ENCODE measurements around the gene PPFIBP1. TPM values are rescaled to one million over a fixed set of nuclear protein-coding genes. Genes with fewer than 3 reads are reported as not detected.

PPFIBP1 gene
- total and polyA plus RNA-seq, 7 donors, result 5.9 to 63.1 (median 28.3) TPM

DNA sequence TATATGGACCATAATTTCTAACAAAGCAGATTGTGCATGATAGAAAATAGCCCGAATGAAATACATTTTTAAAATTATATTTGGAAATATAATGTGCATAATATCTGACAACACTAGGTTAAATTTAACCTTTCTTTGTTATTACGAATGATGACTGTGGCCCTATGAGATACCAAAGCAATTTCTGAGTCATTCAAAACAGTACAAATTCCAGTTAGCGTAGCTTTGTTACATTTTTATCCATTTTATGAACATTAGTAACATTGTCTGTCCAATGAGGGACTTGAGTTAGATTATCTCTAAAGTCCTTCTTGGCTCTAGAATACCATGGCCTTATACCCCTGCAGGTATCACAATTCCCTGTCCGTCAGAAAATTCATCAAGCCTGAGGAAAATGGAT, 133.3 kb downstream of the PPFIBP1 start:
- TF ChIP-seq, protein P1, sequence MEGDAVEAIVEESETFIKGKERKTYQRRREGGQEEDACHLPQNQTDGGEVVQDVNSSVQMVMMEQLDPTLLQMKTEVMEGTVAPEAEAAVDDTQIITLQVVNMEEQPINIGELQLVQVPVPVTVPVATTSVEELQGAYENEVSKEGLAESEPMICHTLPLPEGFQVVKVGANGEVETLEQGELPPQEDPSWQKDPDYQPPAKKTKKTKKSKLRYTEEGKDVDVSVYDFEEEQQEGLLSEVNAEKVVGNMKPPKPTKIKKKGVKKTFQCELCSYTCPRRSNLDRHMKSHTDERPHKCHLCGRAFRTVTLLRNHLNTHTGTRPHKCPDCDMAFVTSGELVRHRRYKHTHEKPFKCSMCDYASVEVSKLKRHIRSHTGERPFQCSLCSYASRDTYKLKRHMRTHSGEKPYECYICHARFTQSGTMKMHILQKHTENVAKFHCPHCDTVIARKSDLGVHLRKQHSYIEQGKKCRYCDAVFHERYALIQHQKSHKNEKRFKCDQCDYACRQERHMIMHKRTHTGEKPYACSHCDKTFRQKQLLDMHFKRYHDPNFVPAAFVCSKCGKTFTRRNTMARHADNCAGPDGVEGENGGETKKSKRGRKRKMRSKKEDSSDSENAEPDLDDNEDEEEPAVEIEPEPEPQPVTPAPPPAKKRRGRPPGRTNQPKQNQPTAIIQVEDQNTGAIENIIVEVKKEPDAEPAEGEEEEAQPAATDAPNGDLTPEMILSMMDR (IDR thresholded peaks at IDR 0.05), result no peak
- DNase-seq (no peak), ATAC-seq (no peak)
- Histone ChIP-seq H3K27ac (no peak overlapping the region), H3K4me1 (no peaks in the 10 kb centered on the region), H3K27me3 (ENCODE audit: insufficient read depth in 3 of 3, low read length in 2 of 3) (no peaks in the 10 kb centered on the region), H3K36me3 (ENCODE audit: insufficient read depth in 1 of 2, low read depth in 1 of 2) (peaks cover 0 to 67% of the 10 kb centered on the region in 2 donors), H3K4me3 (no peak overlapping the region), H3K9me3 (no peaks in the 10 kb centered on the region)
- WGBS, 3 donors, result 79 to 97% (median 97%) methylated on average over 4 of the region's 4 CpGs
- intact Hi-C loops (cut with DNase I), result no loop called here

DNA sequence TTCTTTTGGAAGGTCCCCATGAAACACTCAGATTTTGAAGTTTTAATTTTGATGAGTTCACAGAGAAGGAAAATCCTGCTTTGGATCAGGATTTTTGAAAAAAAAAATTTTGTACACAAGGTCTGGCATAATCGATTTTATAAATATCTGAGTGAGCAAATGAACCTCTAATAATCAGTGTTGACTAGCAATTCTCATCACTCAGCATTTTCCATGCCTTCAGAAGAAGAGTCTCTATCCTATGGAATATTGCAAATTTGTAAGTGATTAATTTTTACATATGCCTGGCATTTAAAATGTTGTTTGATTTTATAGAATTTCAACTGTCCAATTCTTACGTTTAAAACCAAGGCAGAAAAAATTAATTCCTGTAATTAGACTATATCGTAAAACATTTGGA, 141.7 kb downstream of the PPFIBP1 start:
- H3K4me1 ChIP-seq, result no peaks in the 10 kb centered on the region
- H3K4me3 ChIP-seq, result no peak overlapping the region
- intact Hi-C loops (cut with DNase I), result no loop called here
- ATAC-seq, result no peak
- H3K27ac ChIP-seq, result no peak overlapping the region
- no peaks in the 10 kb centered on the region for H3K9me3 ChIP-seq
- peaks cover 2 to 79% of the 10 kb centered on the region in 2 donors for H3K36me3 ChIP-seq (ENCODE audit: insufficient read depth in 1 of 2, low read depth in 1 of 2)
- no peak for DNase-seq
- TF ChIP-seq, protein P1 (IDR thresholded peaks at IDR 0.05), result no peak
- no peaks in the 10 kb centered on the region for H3K27me3 ChIP-seq (ENCODE audit: insufficient read depth in 3 of 3, low read length in 2 of 3)
- 76 to 90% (median 89%) methylated on average over 3 of the region's 3 CpGs for WGBS, 3 donors

DNA sequence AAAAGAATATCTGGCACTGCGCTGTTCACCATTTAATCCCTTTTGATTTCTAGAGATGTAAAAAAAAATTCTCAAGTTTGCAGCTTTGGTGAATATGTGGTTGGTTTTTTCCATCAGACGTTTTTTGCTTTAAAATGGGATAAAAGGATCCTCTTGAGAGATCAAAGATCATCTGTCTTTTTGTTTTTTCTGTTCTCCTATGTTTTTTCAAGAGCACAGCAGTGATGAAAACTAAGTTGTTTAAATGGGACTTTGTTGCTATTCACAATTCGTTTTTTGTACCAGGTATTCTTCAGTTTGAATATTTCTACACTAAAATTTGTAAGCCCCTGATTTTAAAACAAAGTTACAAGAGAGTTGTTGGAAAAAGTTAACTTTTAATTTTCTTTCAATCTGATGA, 142.5 kb downstream of the PPFIBP1 start:
- intact Hi-C loops (cut with DNase I), result no loop called here
- no peak overlapping the region for H3K27ac ChIP-seq
- no peaks in the 10 kb centered on the region for H3K27me3 ChIP-seq (ENCODE audit: insufficient read depth in 3 of 3, low read length in 2 of 3)
- H3K9me3 ChIP-seq, result no peaks in the 10 kb centered on the region
- ATAC-seq (no peak), DNase-seq (no peak)
- TF ChIP-seq, protein P1 (IDR thresholded peaks at IDR 0.05), result no peak
- 58 to 64% (median 58%) methylated on average over 3 of the region's 3 CpGs for WGBS, 3 donors
- H3K4me1 ChIP-seq, result no peaks in the 10 kb centered on the region
- H3K4me3 ChIP-seq, result no peak overlapping the region
- peaks cover 4 to 71% of the 10 kb centered on the region in 2 donors for H3K36me3 ChIP-seq (ENCODE audit: insufficient read depth in 1 of 2, low read depth in 1 of 2)

DNA sequence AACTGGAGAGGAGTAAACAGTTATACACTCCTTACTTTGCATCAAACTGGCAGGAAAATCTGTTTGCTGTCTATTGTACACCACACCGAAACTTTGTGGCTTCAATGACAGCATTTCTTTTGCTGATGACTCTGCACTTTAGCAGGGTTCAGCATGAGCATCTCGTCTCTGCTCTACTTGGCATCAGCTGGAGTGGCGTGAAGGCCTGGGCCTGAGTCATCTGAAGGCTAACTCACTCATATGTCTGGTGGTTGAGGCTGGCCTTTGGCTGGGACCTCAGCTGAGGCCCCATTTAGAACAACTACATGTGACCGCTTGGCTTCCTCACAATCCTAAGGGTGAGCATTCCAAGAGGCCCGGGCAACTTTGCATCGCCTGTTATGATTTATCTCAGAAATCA, 143.5 kb downstream of the PPFIBP1 start:
- ATAC-seq, result peak; percentile 88 to 99 (median 98)
- intact Hi-C loops (cut with DNase I), result no loop called here
- Histone ChIP-seq H3K27me3 (ENCODE audit: insufficient read depth in 3 of 3, low read length in 2 of 3) (no peaks in the 10 kb centered on the region), H3K9me3 (no peaks in the 10 kb centered on the region), H3K4me3 (no peak overlapping the region), H3K4me1 (peaks cover under 1% of the 10 kb centered on the region), H3K27ac (peak overlapping the region; percentile 36), H3K36me3 (ENCODE audit: insufficient read depth in 1 of 2, low read depth in 1 of 2) (peaks cover 5 to 61% of the 10 kb centered on the region in 2 donors)
- peak; percentile 45 to 79 for DNase-seq
- TF ChIP-seq, protein P1 (IDR thresholded peaks at IDR 0.05), result no peak
- WGBS, 3 donors, result 49 to 69% (median 50%) methylated on average over 6 of the region's 6 CpGs

DNA sequence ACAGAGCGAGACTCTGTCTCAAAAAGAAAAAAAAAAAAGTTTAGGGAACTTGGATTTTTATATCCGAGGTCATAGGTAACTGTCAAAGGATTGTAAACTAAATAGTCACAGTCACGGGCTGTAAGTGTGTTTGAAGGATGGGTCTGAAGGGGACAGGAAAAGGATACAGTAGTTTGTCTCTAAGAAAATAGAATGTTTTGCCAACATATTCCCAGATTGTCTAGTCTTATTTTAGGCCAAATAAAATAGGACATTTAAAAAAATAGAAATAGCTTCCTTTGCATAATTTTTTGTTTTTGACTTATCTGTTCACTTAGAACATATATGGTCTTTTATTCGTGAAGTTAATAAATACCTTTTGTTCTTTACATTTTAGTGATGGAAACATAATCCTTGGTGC, 148.0 kb downstream of the PPFIBP1 start:
- Histone ChIP-seq H3K36me3 (ENCODE audit: insufficient read depth in 1 of 2, low read depth in 1 of 2) (peaks cover 12 to 46% of the 10 kb centered on the region in 2 donors), H3K4me1 (peaks cover 15% of the 10 kb centered on the region), H3K27me3 (ENCODE audit: insufficient read depth in 3 of 3, low read length in 2 of 3) (no peaks in the 10 kb centered on the region), H3K9me3 (no peaks in the 10 kb centered on the region), H3K4me3 (no peak overlapping the region), H3K27ac (no peak overlapping the region)
- WGBS, 3 donors, result 65 to 67% (median 65%) methylated on average over 4 of the region's 4 CpGs
- TF ChIP-seq, protein P1 (IDR thresholded peaks at IDR 0.05), result no peak
- intact Hi-C loops (cut with DNase I), result no loop called here
- ATAC-seq (no peak), DNase-seq (no peak)

All from psoas muscle (tissue), 8 donors.